Activated CD4-positive, CD25-positive, alpha-beta regulatory T cell (primary cell): ENCODE measurements around the gene TMEM178B.

ENCODE experiments used
- DNase-seq, 4 experiments: peaks; one replicate each; lab custom pipeline; 2025; lab: John Stamatoyannopoulos, UW

TMEM178B gene

GRCh38 chr7:141264511-141264910 lies 190.6 kb downstream of the TMEM178B start:
- no peak for DNase-seq

- DNase-seq: no peak
Observed at GRCh38 chr7:141265668-141266067, 191.8 kb downstream of the TMEM178B start.

- no peak for DNase-seq
Observed at GRCh38 chr7:141268614-141269013, 194.8 kb downstream of the TMEM178B start.

- DNase-seq: no peak
Observed at GRCh38 chr7:141271451-141271850, 197.6 kb downstream of the TMEM178B start.

GRCh38 chr7:141272417-141272816 lies 198.6 kb downstream of the TMEM178B start:
- DNase-seq: no peak

- DNase-seq: no peak
Observed at GRCh38 chr7:141275350-141275749, 201.5 kb downstream of the TMEM178B start.

- DNase-seq: no peak
Observed at GRCh38 chr7:141276031-141276430, 202.2 kb downstream of the TMEM178B start.

- DNase-seq: no peak
Observed at GRCh38 chr7:141280100-141280499, 206.2 kb downstream of the TMEM178B start.

- DNase-seq: no peak
Observed at GRCh38 chr7:141281311-141281710, 207.4 kb downstream of the TMEM178B start.

- DNase-seq: no peak
Observed at GRCh38 chr7:141286522-141286921, 212.7 kb downstream of the TMEM178B start.

- DNase-seq: no peak
Observed at GRCh38 chr7:141287936-141288335, 214.1 kb downstream of the TMEM178B start.

GRCh38 chr7:141288626-141289025 lies 214.8 kb downstream of the TMEM178B start:
- no peak for DNase-seq

GRCh38 chr7:141290365-141290764 lies 216.5 kb downstream of the TMEM178B start:
- DNase-seq: no peak

GRCh38 chr7:141290973-141291372 lies 217.1 kb downstream of the TMEM178B start:
- DNase-seq: no peak

GRCh38 chr7:141291541-141291940 lies 217.7 kb downstream of the TMEM178B start:
- DNase-seq: no peak

- DNase-seq: no peak
Observed at GRCh38 chr7:141294143-141294829, 220.4 kb downstream of the TMEM178B start.

GRCh38 chr7:141295367-141295895 lies 221.6 kb downstream of the TMEM178B start:
- no peak for DNase-seq

GRCh38 chr7:141300816-141301215 lies 227.0 kb downstream of the TMEM178B start:
- DNase-seq: no peak

- no peak for DNase-seq
Observed at GRCh38 chr7:141301544-141301943, 227.7 kb downstream of the TMEM178B start.

- no peak for DNase-seq
Observed at GRCh38 chr7:141302617-141303016, 228.8 kb downstream of the TMEM178B start.

GRCh38 chr7:141304291-141304690 lies 230.4 kb downstream of the TMEM178B start:
- no peak for DNase-seq

- DNase-seq: no peak
Observed at GRCh38 chr7:141306081-141306480, 232.2 kb downstream of the TMEM178B start.

- DNase-seq: no peak
Observed at GRCh38 chr7:141312395-141312794, 238.5 kb downstream of the TMEM178B start.
